Body of pancreas (tissue), 4 donors: ENCODE data around the gene CHCHD6. TPM values are rescaled to one million over a fixed set of nuclear protein-coding genes. Genes with fewer than 3 reads are reported as not detected.
A peak's percentile ranks its signal among the peaks of the same experiment; 100 is the strongest.

Experiments
- ATAC-seq: fragments of 150-250 bp; one replicate; pipeline ENCODE4 v1.9.1; 2016
- DNase-seq, 4 donors: peaks; one replicate each; pipeline ENCODE4 v3.0.0-alpha.2; 2019
- H3K27ac ChIP-seq, 4 donors: fragments of 200-600 bp; sonication (generic); 1 replicate in 3 of 4; 2 replicates in 1 of 4; pipeline versions ENCODE4 v1.5.1 to v1.6.1; 2016 to 2019; ENCODE audit warnings: mild to moderate bottlenecking in 1 of 4, mixed read lengths in 1 of 4, moderate library complexity in 1 of 4
- H3K27me3 ChIP-seq, 2 donors: fragments of 200-600 bp; sonication (generic); one replicate each; pipeline ENCODE4 v1.6.0; 2016; ENCODE audit warnings: mild to moderate bottlenecking in 1 of 2
- H3K36me3 ChIP-seq, 2 donors: fragments of 200-600 bp; sonication (generic); replicated peaks in 1 of 2; 2 replicates each; pipeline ENCODE4 v1.5.1; 2016; ENCODE audit warnings: low read depth in 2 of 2; ENCODE audit not compliant: insufficient read depth in 1 of 2
- H3K4me1 ChIP-seq: fragments of 200-600 bp; sonication (generic); one replicate; pipeline ENCODE4 v1.6.0; 2016
- H3K4me3 ChIP-seq, 2 donors: fragments of 200-600 bp; sonication (generic); 1 replicate in 1 of 2; 2 replicates in 1 of 2; pipeline ENCODE4 v1.5.1; 2016 to 2019
- H3K9me3 ChIP-seq, 3 donors: fragments of 200-600 bp; sonication (generic); 1 replicate in 2 of 3; 2 replicates in 1 of 3; pipeline ENCODE4 v1.5.1; 2016
- POLR2A ChIP-seq, 3 donors: fragments of 450-650 bp; IDR thresholded peaks; one replicate each; pipeline ENCODE4 v1.6.1; 2016; ENCODE audit warnings: antibody characterized with exemption in 3 of 3, mild to moderate bottlenecking in 2 of 3
- WGBS, 2 donors: methylation state at CpG; one replicate each; pipeline ENCODE4 v1.1.5; 2017; 5-methylcytosine and 5-hydroxymethylcytosine counted together
- intact Hi-C: fragments of 100-400 bp; cut with DNase I; formaldehyde crosslinking; loops from one replicate; pipeline ENCODE4 v1.15.1; 2023
- total RNA-seq, 2 donors: library from RNA; depleted of rRNA; stranded (reverse); fragments of >200 nt; gene quantifications; one replicate each; pipeline ENCODE4 v1.1.0, GENCODE V29; 2016
- TF ChIP-seq, protein P1 (sequence below), 7 experiments: fragments of 450-650 bp in 4 of 7; fragments of 200-600 bp in 3 of 7; sonication (generic) in 3 of 7; IDR thresholded peaks; one replicate each; pipeline ENCODE4 v1.5.1; 2016 to 2019; ENCODE audit warnings: antibody characterized with exemption in 7 of 7

Gene CHCHD6
- total RNA-seq, 2 donors from 2014 or later, result 0.66 to 10.9 TPM

DNA sequence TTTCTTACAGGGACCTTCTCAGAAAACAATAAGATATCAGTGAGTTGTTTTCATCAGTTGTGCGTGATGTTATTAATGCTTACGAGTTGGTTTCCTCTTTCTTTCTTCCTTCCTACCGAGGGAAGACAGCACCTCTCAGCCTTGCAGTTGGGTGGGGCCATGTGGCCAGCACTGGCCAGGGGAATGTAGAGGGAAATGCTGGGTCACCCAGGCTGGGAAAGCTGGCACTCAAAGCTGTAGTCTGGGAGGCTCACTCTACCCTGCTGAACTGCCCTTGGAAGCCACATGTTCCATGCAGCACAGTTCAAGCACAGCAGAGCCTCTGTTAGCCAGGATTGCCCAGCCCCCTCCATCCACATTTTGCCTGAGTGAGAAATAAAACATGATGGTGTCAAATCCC is 10.1 kb upstream of the CHCHD6 start:
- no peak overlapping the region for H3K4me3 ChIP-seq
- DNase-seq (no peak), ATAC-seq (no peak)
- no peaks in the 10 kb centered on the region for H3K4me1 ChIP-seq
- no peaks in the 10 kb centered on the region for H3K9me3 ChIP-seq
- H3K27ac ChIP-seq, result no peak overlapping the region
- no peaks in the 10 kb centered on the region for H3K36me3 ChIP-seq
- no peaks in the 10 kb centered on the region for H3K27me3 ChIP-seq
- intact Hi-C loops, result no loop called here
- TF ChIP-seq POLR2A (IDR thresholded peaks at IDR 0.05), result no peak
- TF ChIP-seq, protein P1, sequence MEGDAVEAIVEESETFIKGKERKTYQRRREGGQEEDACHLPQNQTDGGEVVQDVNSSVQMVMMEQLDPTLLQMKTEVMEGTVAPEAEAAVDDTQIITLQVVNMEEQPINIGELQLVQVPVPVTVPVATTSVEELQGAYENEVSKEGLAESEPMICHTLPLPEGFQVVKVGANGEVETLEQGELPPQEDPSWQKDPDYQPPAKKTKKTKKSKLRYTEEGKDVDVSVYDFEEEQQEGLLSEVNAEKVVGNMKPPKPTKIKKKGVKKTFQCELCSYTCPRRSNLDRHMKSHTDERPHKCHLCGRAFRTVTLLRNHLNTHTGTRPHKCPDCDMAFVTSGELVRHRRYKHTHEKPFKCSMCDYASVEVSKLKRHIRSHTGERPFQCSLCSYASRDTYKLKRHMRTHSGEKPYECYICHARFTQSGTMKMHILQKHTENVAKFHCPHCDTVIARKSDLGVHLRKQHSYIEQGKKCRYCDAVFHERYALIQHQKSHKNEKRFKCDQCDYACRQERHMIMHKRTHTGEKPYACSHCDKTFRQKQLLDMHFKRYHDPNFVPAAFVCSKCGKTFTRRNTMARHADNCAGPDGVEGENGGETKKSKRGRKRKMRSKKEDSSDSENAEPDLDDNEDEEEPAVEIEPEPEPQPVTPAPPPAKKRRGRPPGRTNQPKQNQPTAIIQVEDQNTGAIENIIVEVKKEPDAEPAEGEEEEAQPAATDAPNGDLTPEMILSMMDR (IDR thresholded peaks at IDR 0.05), result no peak
- 34 to 47% methylated on average over 3 of the region's 3 CpGs for WGBS, 2 donors

DNA sequence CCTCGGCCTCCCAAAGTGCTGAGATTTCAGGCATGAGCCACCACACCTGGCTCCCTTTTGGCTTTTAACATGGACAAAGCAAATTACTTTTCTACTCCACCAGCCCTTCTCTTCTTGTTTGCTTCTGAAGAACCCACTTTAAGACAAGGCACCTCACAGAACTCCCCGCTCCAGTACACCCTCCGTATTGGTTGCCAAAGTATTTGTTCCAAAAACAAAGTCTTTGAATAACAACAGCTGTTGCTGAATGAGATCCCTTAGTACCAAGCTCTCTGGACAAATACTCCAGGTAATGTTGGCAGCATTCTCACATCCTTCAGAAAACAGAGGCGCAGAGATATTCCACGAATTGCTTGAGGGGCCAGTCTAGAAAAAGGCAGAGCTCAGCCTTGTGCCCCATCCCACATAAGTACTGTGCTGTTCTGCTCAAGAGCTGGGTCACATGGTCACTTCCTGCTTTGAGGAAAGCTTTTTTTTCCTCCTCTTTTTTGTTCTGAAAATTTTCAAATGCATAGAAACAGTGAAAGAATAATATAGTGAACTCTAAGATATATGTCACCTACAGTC is 7.3 kb upstream of the CHCHD6 start:
- ATAC-seq (no peak), DNase-seq (no peak)
- WGBS, 2 donors, result 68 to 80% methylated on average over 5 of the region's 5 CpGs
- no peaks in the 10 kb centered on the region for H3K27me3 ChIP-seq
- H3K36me3 ChIP-seq, result no peaks in the 10 kb centered on the region
- H3K4me1 ChIP-seq, result no peaks in the 10 kb centered on the region
- no peaks in the 10 kb centered on the region for H3K9me3 ChIP-seq
- intact Hi-C loops, result no loop called here
- no peak overlapping the region for H3K4me3 ChIP-seq
- no peak overlapping the region for H3K27ac ChIP-seq
- TF ChIP-seq, protein P1 (IDR thresholded peaks at IDR 0.05), result no peak
- TF ChIP-seq POLR2A (IDR thresholded peaks at IDR 0.05), result no peak

DNA sequence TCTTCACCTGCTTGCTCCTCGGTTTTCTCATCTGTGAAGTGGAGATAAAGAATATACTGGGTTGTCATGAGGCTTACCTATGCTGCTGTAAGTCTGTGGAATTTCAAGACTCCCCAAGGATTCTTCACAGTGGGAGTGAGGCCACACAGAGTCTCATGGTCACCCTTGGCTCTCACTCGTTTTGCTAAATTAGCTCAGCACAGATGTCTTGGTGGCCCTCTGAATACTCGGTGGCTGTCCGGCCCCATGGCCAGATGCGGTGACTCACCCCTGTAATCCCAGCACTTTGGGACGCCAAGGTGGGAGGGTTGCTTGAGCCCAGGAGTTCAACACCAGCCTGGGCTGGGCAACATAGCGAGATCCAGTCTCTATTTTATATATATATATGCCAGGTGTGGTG is 5.0 kb upstream of the CHCHD6 start:
- Histone ChIP-seq H3K9me3 (no peaks in the 10 kb centered on the region), H3K27me3 (no peaks in the 10 kb centered on the region), H3K4me1 (peaks cover 7% of the 10 kb centered on the region), H3K27ac (no peak overlapping the region), H3K4me3 (no peak overlapping the region), H3K36me3 (no peaks in the 10 kb centered on the region)
- ATAC-seq, result no peak
- 63 to 72% methylated on average over 5 to 7 of the region's 7 CpGs for WGBS, 2 donors
- TF ChIP-seq, protein P1 (IDR thresholded peaks at IDR 0.05), result no peak
- no peak for TF ChIP-seq POLR2A (IDR thresholded peaks at IDR 0.05)
- intact Hi-C loops, result no loop called here
- DNase-seq, result no peak

DNA sequence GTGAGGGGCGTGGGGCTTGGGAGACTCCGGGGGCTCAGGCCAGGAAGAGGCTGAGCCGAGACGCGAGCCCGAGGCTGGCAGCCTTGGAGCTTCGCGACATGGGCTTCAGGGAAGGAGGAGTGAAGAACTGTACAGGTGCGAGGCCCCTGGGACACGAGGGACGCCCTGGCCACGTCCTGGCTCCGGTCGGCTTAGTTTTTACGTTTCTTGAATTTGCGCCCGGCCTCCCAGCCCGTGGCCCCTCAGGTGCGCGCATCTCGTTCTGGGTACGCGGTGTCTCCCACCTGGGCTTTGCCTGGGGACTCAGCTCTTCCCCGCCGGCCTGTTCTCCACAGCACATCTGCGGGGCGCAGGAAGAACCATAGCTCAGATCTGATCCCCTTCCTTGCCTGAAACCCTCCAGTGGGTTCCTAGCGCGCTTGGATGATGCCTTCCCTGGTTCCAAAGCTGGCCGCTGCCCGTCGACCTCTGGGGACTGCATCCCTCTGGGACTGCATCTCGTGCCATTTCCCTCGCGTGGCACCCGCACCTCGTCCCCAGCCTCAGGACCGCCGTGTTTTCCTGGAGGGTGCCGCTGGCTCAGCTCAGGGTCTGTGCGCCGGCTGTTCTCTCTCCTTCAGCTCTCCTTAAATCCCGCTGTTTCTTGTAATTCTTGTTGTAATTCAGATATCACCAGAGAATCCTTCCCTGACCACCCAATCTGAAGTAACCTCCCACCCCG is 614 bp downstream of the CHCHD6 start:
- intact Hi-C loops, result no loop called here
- no peaks in the 10 kb centered on the region for H3K27me3 ChIP-seq
- H3K36me3 ChIP-seq, result no peaks in the 10 kb centered on the region
- no peaks in the 10 kb centered on the region for H3K9me3 ChIP-seq
- peak overlapping the region; percentile 39 to 88 for H3K4me3 ChIP-seq
- no peak overlapping the region for H3K27ac ChIP-seq
- 9 to 19% methylated on average over 42 to 44 of the region's 44 CpGs for WGBS, 2 donors
- DNase-seq, result peak in 2 of 4 donors; percentile 7 to 15
- TF ChIP-seq, protein P1 (IDR thresholded peaks at IDR 0.05), result no peak
- TF ChIP-seq POLR2A (IDR thresholded peaks at IDR 0.05), result no peak
- peaks cover 14% of the 10 kb centered on the region for H3K4me1 ChIP-seq
- peak; percentile 28 for ATAC-seq

DNA sequence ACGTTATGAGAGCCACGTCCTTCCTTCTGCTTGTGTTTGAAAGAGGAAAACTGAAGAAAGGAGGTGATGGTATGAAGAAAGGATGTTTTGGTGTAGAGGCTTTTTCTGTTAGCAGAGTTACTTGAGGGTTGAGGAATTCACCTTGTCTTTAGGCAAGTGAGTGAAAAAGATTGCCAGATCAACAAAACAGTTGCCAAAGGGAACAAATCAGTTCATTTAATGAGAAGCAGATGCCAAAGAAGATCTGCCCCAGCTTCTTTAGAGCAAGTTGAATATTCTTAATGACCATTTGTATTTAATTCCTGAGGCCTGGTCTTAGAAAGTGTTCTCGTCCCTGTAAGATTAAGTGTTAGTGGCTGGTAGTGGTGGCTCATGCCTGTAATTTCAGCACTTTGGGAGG is 2.6 kb downstream of the CHCHD6 start:
- 81 to 85% methylated on average over 3 of the region's 3 CpGs for WGBS, 2 donors
- Histone ChIP-seq H3K27me3 (no peaks in the 10 kb centered on the region), H3K9me3 (no peaks in the 10 kb centered on the region), H3K36me3 (no peaks in the 10 kb centered on the region), H3K4me3 (no peak overlapping the region), H3K27ac (no peak overlapping the region), H3K4me1 (peaks cover 14% of the 10 kb centered on the region)
- intact Hi-C loops, result no loop called here
- no peak for ATAC-seq
- no peak for DNase-seq
- no peak for TF ChIP-seq POLR2A (IDR thresholded peaks at IDR 0.05)
- TF ChIP-seq, protein P1 (IDR thresholded peaks at IDR 0.05), result no peak
